Measurements from ENCODE around the gene RALGPS2.
"Not testable (repeated sequence)": the region's sequence is repeated elsewhere in the genome, so short reads cannot be mapped to it uniquely, and the experiment has no call there.

RALGPS2 gene

GRCh38 chr1:178774263-178774662 is 49.2 kb downstream of the RALGPS2 start:
- no peak overlapping the region for H3K4me3 ChIP-seq (ENCODE audit: low read depth, low read length)

- H3K4me3 ChIP-seq (ENCODE audit: low read depth, low read length), result no peak overlapping the region
These were observed 51.5 kb downstream of the RALGPS2 start for GRCh38 chr1:178776553-178776952.

DNA sequence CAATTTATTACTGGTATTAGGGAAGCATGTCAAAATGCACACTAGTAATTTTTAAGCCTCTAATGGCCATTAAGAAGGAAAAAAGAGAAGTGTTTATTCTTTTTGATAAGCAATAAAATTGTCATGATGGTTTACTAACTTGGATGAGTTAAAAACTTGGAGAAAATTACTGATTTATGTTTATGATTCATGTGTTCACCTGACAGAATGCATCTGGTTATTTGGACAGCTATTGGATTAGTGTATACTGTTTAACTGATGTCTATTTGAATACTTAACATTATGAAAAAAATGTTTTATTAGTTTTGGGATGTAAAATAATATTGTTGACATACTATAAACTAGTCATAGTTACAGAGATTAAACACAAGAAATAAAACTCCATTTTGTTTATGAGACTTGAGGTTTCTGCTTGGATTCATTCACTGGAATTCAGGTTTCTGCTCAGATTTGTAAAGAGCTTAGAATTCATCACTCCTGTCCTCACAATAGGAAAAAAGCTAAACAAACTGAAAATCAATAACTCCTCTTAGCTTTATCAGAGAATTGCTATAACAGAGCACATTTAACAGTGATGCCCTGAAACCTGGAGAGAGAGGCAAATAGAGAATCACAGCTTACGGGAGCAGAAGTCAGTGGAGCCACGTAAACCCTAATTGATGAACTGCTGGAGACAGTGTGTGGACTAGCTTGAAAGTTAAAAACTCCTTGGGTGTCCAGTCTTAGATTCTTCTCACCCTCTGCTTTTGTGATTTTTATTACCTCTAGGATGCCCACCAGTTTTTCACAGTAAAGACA is 56.7 kb downstream of the RALGPS2 start:
- no peak overlapping the region for H3K4me3 ChIP-seq (ENCODE audit: low read depth, low read length)

DNA sequence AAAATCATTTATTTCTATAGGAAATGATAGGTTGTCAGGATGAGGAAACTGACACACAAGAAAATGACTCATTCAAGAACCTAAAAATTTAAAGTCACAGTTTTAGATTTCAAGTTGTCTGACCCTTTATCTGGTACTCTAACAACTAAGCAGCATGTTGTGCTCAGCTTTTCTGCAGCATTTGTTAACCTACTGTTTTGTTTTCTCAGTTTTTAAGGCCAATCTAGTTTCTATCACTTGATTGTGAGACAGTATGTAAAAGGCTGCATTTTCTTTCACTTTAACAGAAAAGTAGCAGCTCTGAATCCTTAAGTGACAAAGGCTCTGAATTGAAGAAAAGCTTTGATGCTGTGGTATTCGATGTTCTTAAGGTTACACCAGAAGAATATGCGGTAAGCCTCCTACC is 59.1 kb downstream of the RALGPS2 start:
- H3K4me3 ChIP-seq (ENCODE audit: low read depth, low read length), result no peak overlapping the region

DNA sequence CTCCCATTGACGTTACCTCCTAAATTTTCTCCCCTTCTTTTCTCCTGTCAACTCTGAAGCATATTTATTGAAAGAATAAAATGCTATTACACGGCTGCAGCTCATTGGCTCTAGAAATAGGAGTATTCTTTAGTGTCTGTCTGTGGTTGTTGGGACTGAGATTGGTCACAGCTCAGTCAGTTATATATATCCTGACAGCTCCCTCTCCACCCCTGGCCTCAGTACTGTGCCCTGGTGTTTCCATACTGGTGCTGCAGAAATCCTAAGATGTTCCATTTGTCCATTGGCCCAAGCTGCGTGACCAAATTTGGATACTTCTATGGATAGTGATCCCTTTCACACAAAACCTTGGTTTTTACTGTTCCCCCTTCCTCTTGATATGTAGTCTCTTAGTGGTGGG is 67.3 kb downstream of the RALGPS2 start:
- no peak overlapping the region for H3K4me3 ChIP-seq (ENCODE audit: low read depth, low read length)

DNA sequence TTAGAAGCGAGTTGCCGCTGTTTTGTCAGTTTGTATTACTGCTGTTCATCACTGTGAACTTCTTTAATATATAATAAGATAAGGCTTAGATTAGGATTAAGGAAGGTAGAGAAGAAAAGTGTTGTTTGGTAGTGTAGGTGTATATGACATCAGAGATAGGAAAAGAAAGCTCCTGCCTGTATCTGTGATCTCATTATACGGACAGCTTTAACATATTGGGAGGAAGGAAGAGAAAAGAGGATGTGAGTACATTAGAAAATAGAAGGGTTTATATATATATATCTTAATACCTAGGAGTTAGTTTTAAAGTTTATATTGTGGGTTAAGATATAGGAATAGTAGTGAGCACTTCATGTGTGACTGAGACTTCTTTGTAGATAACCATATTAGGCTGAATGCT is 71.0 kb downstream of the RALGPS2 start:
- no peak overlapping the region for H3K4me3 ChIP-seq (ENCODE audit: low read depth, low read length)

DNA sequence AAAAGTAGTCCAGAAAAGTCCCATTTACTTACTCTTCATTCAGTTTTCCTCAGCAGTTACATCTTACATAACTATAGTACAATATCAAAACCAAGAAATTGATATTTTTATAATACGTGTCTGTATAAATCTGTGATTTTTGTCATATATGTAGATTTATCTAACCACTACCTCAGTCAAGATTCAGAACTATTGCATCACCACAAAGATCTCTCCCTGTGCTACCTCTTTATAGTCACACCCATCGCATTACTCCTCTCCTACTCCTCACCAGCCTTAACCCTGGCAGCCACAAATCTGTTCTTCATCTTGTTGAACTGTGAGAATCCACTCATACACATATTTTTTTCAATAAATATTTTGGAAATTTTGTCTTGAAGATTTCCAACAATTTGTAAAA is 72.5 kb downstream of the RALGPS2 start:
- H3K4me3 ChIP-seq (ENCODE audit: low read depth, low read length), result no peak overlapping the region

DNA sequence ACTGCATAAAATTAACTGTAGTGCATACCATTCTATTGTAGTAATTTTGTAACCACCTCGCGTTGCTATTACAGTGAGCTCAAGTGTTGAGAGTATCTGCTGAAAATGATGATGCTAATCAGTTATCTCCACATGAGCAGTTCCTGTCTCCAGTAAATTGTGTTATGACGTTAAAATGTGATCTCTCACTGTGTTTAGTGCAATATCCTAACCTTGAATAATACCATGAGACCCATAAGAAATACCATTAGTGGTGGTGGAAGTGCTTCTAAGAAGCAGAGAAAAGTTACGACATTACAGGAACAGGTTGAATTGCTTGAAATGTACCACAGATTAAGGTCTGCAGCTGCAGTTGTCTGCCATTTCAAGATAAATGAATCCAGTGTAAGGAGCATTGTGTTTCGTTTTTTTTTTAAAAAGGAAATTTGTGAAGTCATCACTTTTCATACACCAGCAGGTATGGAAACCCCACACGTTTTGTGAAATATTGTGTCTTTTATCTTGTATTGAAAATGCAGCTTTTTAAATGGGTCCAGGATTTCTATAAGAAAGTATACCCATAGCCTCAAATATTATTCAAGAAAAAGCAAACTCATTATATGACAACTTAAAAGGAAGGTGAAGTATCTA is 73.3 kb downstream of the RALGPS2 start:
- no peak overlapping the region for H3K4me3 ChIP-seq (ENCODE audit: low read depth, low read length)

GRCh38 chr1:178802873-178803272 is 77.8 kb downstream of the RALGPS2 start:
- no peak overlapping the region for H3K4me3 ChIP-seq (ENCODE audit: low read depth, low read length)

DNA sequence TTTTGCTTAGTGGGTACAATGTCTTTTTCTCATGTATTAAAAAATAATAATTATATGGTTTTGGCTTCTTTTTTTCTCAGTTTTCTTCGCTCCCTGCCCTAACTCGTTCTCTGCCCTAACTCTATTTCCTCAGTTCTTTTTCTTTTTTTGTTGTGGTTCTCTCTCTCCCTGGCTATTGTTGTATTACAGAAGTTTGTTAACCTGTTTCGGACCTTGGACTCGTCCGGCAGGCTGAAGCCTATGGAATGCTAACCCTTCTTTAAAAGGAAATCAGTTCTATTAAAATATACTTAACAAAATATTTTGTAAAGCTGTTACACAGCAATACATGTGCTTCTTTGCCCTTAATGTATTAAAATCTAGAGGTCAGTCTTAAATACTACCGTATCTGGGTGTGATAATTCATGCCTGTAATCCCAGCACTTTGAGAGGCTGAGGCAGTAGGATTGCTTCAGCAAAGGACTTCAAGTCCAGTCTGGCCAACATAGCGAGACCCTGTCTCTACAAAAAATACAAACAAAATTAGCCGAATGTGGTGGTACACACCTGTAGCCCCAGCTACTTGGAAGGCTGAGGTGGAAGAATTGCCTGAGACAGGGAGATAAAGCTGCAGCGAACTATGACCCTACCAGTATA is 81.7 kb downstream of the RALGPS2 start:
- H3K4me3 ChIP-seq (ENCODE audit: low read depth, low read length), result no peak overlapping the region

DNA sequence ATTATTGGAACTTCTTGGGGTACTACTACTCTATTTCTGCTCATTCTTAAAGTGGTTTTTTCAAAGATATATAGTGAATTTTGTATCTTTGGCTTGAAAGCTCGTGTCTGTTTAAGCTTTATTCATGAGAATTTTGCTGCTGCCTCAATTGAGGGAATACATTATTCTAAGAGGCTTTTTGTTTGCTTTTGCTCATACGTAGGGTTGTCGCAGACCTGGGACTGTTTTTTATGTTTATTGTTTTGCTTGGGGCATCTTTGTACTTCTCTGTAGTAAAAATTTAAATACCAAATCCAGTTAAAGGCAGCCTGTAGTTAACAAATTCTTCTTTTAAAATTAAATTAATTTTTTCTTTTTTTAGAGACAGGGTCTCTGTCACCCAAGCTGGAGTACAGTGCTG is 83.5 kb downstream of the RALGPS2 start:
- H3K4me3 ChIP-seq (ENCODE audit: low read depth, low read length), result no peak overlapping the region

GRCh38 chr1:178810585-178810984 is 85.5 kb downstream of the RALGPS2 start:
- H3K4me3 ChIP-seq (ENCODE audit: low read depth, low read length), result no peak overlapping the region

DNA sequence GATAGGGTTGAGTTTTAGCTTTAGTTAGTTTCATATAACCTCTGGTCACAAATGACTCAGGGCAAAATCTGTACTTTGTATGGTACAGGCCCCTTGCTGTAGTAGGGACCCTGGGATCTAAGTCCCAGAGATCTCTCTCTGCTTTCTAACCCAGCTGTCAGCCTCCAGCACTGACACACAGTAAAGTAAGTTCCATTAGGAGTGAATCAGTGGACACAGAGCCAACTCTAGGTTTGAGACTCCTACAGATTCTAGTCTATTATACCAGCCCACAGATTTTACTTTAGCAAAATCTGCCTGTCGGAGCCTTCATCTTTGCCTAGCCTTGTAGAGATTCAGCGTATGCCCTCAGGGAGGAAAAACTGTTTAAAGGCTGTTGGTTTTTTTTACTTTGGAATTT is 93.4 kb downstream of the RALGPS2 start:
- H3K4me3 ChIP-seq (ENCODE audit: low read depth, low read length), result no peak overlapping the region

GRCh38 chr1:178819123-178819522 is 94.1 kb downstream of the RALGPS2 start:
- no peak overlapping the region for H3K4me3 ChIP-seq (ENCODE audit: low read depth, low read length)

DNA sequence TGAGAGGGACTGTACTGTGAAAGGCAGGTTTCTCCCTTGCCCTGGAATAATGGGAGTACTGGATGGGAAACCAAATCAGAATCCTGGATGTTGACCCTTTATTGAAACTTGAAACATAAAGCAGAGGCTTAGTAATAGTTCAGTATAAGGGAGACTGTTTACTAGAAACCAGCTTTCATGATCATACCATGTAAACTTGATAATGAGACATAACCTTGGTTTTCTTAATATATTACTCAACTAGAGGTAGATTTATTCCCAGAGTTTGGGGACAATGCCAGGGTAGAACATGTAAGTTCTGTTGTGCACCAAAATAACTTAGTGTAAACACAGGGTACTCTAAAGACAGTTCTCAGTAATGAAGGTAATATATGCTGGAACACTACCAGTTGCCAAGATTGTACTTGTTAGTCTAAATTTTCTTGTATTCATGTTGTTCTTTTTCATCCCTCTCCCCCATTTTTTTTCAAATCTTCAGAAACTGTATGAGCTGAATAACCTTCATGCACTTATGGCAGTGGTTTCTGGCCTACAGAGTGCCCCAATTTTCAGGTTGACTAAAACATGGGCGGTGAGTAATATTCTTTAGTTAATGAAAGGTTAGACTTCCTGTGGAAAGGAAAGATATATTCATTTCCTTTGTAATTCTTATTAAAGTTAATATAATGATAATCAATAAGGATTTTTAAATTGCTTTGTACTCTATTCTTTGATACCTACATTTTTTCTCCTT is 96.3 kb downstream of the RALGPS2 start:
- H3K4me3 ChIP-seq (ENCODE audit: low read depth, low read length), result no peak overlapping the region

- H3K4me3 ChIP-seq (ENCODE audit: low read depth, low read length), result no peak overlapping the region
These were observed 100.1 kb downstream of the RALGPS2 start for GRCh38 chr1:178825167-178825566.

GRCh38 chr1:178844436-178844835 is 119.4 kb downstream of the RALGPS2 start:
- no peak overlapping the region for H3K4me3 ChIP-seq (ENCODE audit: low read depth, low read length)

GRCh38 chr1:178846306-178846705 is 121.3 kb downstream of the RALGPS2 start:
- H3K4me3 ChIP-seq (ENCODE audit: low read depth, low read length), result no peak overlapping the region

- no peak overlapping the region for H3K4me3 ChIP-seq (ENCODE audit: low read depth, low read length)
These were observed 122.4 kb downstream of the RALGPS2 start for GRCh38 chr1:178847396-178847849.

GRCh38 chr1:178847919-178848318 is 122.9 kb downstream of the RALGPS2 start:
- H3K4me3 ChIP-seq (ENCODE audit: low read depth, low read length), result not testable (repeated sequence)

DNA sequence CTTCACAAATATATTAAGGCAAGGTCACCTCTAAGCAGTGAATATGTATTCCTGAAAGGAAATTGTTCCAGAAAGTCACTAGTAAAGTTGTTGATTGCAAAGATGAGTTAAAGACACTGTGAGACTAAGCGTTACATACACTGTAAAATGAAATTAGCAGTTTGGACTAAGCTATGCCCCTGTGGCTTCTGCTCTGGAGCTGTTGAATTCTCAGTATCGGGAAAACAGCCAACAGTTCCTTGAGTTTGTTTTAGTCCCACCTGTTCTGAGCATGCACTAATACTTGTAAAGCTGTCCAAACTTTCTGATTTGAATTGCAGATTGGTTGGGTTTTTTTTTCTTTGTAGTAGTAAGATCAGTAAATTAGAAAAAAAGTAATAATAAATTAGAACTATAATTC is 124.9 kb downstream of the RALGPS2 start:
- H3K4me3 ChIP-seq (ENCODE audit: low read depth, low read length), result no peak overlapping the region

All from iPS-11a (cell line).